Neuronal stem cell (in vitro differentiated cells): ENCODE data around the gene SHE.
A peak's percentile ranks its signal among the peaks of the same experiment; 100 is the strongest.

Source experiments
- DNase-seq: peaks from one replicate; pipeline ENCODE4 v3.0.0-alpha.2; 2013; ENCODE audit warnings: low spot score
- H2AFZ ChIP-seq: one replicate; pipeline ENCODE4 v1.6.1; 2013; ENCODE audit warnings: mild to moderate bottlenecking, low read length, inconsistent platforms
- H2AK5ac ChIP-seq: 2 replicates; pipeline ENCODE4 v1.6.1; 2013; ENCODE audit warnings: low read depth, mild to moderate bottlenecking, inconsistent platforms, low read length, moderate library complexity, mixed read lengths
- H2BK120ac ChIP-seq: 2 replicates; pipeline ENCODE4 v1.6.1; 2013; ENCODE audit warnings: low read depth, mild to moderate bottlenecking, inconsistent platforms, low read length, moderate library complexity, mixed read lengths
- H2BK12ac ChIP-seq: one replicate; pipeline ENCODE4 v1.6.1; 2013; ENCODE audit warnings: low read length, inconsistent platforms
- H2BK15ac ChIP-seq: 2 replicates; pipeline ENCODE4 v1.6.1; 2013; ENCODE audit warnings: mild to moderate bottlenecking, low read length, inconsistent platforms, mixed read lengths
- H2BK5ac ChIP-seq: one replicate; pipeline ENCODE4 v1.6.1; 2013; ENCODE audit warnings: inconsistent platforms, mild to moderate bottlenecking, low read length, moderate library complexity
- H3K14ac ChIP-seq: one replicate; pipeline ENCODE4 v1.6.1; 2013; ENCODE audit warnings: low read length, inconsistent platforms
- H3K18ac ChIP-seq: 2 replicates; pipeline ENCODE4 v1.6.1; 2013; ENCODE audit warnings: low read length, inconsistent platforms
- H3K23ac ChIP-seq: 2 replicates; pipeline ENCODE4 v1.6.1; 2013; ENCODE audit warnings: low read depth, mild to moderate bottlenecking, mixed read lengths, low read length, inconsistent platforms; ENCODE audit not compliant: poor library complexity
- H3K27ac ChIP-seq: replicated peaks from 3 replicates; pipeline ENCODE4 v1.5.1; 2013; ENCODE audit warnings: low read length, inconsistent platforms
- H3K27me3 ChIP-seq, 3 experiments: 2 replicates each; pipeline ENCODE4 v1.6.1; 2013; ENCODE audit warnings: low read length in 3 of 3, mild to moderate bottlenecking in 2 of 3, inconsistent platforms in 1 of 3, low read depth in 1 of 3, mixed read lengths in 1 of 3, moderate library complexity in 1 of 3; ENCODE audit not compliant: control insufficient read depth in 3 of 3, insufficient read depth in 3 of 3
- H3K36me3 ChIP-seq, 2 donors: replicated peaks in 1 of 2; 2 replicates each; pipeline ENCODE4 v1.6.1; 2013; ENCODE audit warnings: low read length in 2 of 2; ENCODE audit not compliant: control insufficient read depth in 2 of 2, insufficient read depth in 2 of 2
- H3K4ac ChIP-seq: 2 replicates; pipeline ENCODE4 v1.6.1; 2013; ENCODE audit warnings: inconsistent platforms, mild to moderate bottlenecking, low read length, moderate library complexity
- H3K4me1 ChIP-seq, 2 donors: 1 replicate in 1 of 2; 2 replicates in 1 of 2; pipeline ENCODE4 v1.6.1; 2013; ENCODE audit warnings: low read length in 2 of 2, low read depth in 1 of 2; ENCODE audit not compliant: control insufficient read depth in 2 of 2, insufficient read depth in 1 of 2
- H3K4me2 ChIP-seq: one replicate; pipeline ENCODE4 v1.6.1; 2013; ENCODE audit warnings: mild to moderate bottlenecking, low read length, inconsistent platforms; ENCODE audit not compliant: insufficient read depth, poor library complexity, severe bottlenecking
- H3K4me3 ChIP-seq, 2 donors: 2 replicates each; pipeline ENCODE4 v1.5.1; 2013; ENCODE audit warnings: low read length in 2 of 2, mild to moderate bottlenecking in 2 of 2, inconsistent platforms in 1 of 2, moderate library complexity in 1 of 2
- H3K79me1 ChIP-seq: one replicate; pipeline ENCODE4 v1.6.1; 2013; ENCODE audit warnings: low read depth, mild to moderate bottlenecking, inconsistent platforms, low read length, moderate library complexity
- H3K9ac ChIP-seq: one replicate; pipeline ENCODE4 v1.6.1; 2013; ENCODE audit warnings: mild to moderate bottlenecking, low read depth, low read length, inconsistent platforms; ENCODE audit not compliant: poor library complexity
- H3K9me3 ChIP-seq, 2 donors: replicated peaks in 1 of 2; 2 replicates each; pipeline versions ENCODE3 to v1.6.1; 2013; ENCODE audit warnings: low read length in 2 of 2, mild to moderate bottlenecking in 2 of 2, inconsistent platforms in 1 of 2, low read depth in 1 of 2, mixed read lengths in 1 of 2, moderate library complexity in 1 of 2; ENCODE audit not compliant: control insufficient read depth in 2 of 2, insufficient read depth in 1 of 2
- H4K8ac ChIP-seq: one replicate; pipeline ENCODE4 v1.6.1; 2013; ENCODE audit warnings: low read depth, mild to moderate bottlenecking, inconsistent platforms, low read length, moderate library complexity
- H4K91ac ChIP-seq: one replicate; pipeline ENCODE4 v1.6.1; 2013; ENCODE audit warnings: low read length, low read depth, mild to moderate bottlenecking, inconsistent platforms; ENCODE audit not compliant: poor library complexity
- WGBS, 2 donors: extraction: QIAGEN DNeasy Blood & Tissue Kit; methylation state at CpG; one replicate each; pipeline ENCODE4 v1.1.7; 2013; ENCODE audit warnings: missing lambda C conversion rate in 2 of 2, mixed read lengths in 1 of 2; ENCODE audit not compliant: insufficient read length in 2 of 2, insufficient replicate concordance in 1 of 2; ENCODE audit errors: extremely low coverage in 2 of 2; 5-methylcytosine and 5-hydroxymethylcytosine counted together

SHE gene

GRCh38 chr1:154549202-154549770, 47.1 kb upstream of the SHE start:
- Histone ChIP-seq H3K4ac (no peak overlapping the region), H3K9ac (no peak overlapping the region), H4K8ac (no peak overlapping the region), H3K9me3 (no peaks in the 10 kb centered on the region), H2BK12ac (no peak overlapping the region), H2BK120ac (no peak overlapping the region), H4K91ac (no peak overlapping the region), H3K4me3 (no peak overlapping the region), H3K27ac (no peak overlapping the region), H3K36me3 (peaks cover 48 to 64% of the 10 kb centered on the region in 2 donors), H3K23ac (no peak overlapping the region), H3K4me2 (no peak overlapping the region), H3K27me3 (no peaks in the 10 kb centered on the region), H3K79me1 (no peaks in the 10 kb centered on the region), H2AK5ac (no peak overlapping the region), H2AFZ (no peak overlapping the region), H3K18ac (no peak overlapping the region), H3K14ac (no peak overlapping the region), H2BK5ac (no peak overlapping the region), H2BK15ac (no peak overlapping the region), H3K4me1 (no peaks in the 10 kb centered on the region)
- DNase-seq, result no peak
- no CpG with 5 or more reads among the region's 3 CpGs for WGBS, 2 donors

- no peak overlapping the region for H2BK12ac ChIP-seq
- H3K27me3 ChIP-seq, result peaks cover 0 to 3% (median 0%) of the 10 kb centered on the region in 3 experiments
- no peak overlapping the region for H3K4me2 ChIP-seq
- no peak overlapping the region for H3K14ac ChIP-seq
- no peak overlapping the region for H2AK5ac ChIP-seq
- H3K9ac ChIP-seq, result no peak overlapping the region
- no peaks in the 10 kb centered on the region for H3K79me1 ChIP-seq
- no CpG with 5 or more reads among the region's 1 CpG for WGBS, 2 donors
- no peak overlapping the region for H2BK5ac ChIP-seq
- no peak overlapping the region for H3K23ac ChIP-seq
- no peak overlapping the region for H2BK120ac ChIP-seq
- no peak overlapping the region for H3K4me3 ChIP-seq
- no peak for DNase-seq
- no peak overlapping the region for H4K8ac ChIP-seq
- H3K9me3 ChIP-seq, result no peaks in the 10 kb centered on the region
- no peak overlapping the region for H2BK15ac ChIP-seq
- no peak overlapping the region for H4K91ac ChIP-seq
- H2AFZ ChIP-seq, result no peak overlapping the region
- H3K4me1 ChIP-seq, result no peaks in the 10 kb centered on the region
- H3K27ac ChIP-seq, result no peak overlapping the region
- H3K36me3 ChIP-seq, result peaks cover 38 to 51% of the 10 kb centered on the region in 2 donors
- no peak overlapping the region for H3K4ac ChIP-seq
- no peak overlapping the region for H3K18ac ChIP-seq
Observed at GRCh38 chr1:154548028-154548427, 45.8 kb upstream of the SHE start.

- Histone ChIP-seq H2BK120ac (no peak overlapping the region), H2BK15ac (no peak overlapping the region), H3K4me3 (no peak overlapping the region), H3K79me1 (no peaks in the 10 kb centered on the region), H3K9ac (no peak overlapping the region), H2AK5ac (no peak overlapping the region), H3K4ac (no peak overlapping the region), H4K91ac (no peak overlapping the region), H2BK5ac (no peak overlapping the region), H3K27ac (no peak overlapping the region), H3K4me1 (no peaks in the 10 kb centered on the region), H3K4me2 (no peak overlapping the region), H3K14ac (no peak overlapping the region), H2BK12ac (no peak overlapping the region), H3K27me3 (peaks cover 0 to 6% (median 0%) of the 10 kb centered on the region in 3 experiments), H3K23ac (no peak overlapping the region), H4K8ac (no peak overlapping the region), H3K18ac (no peak overlapping the region), H2AFZ (peak overlapping the region; percentile 34), H3K36me3 (peaks cover 31 to 43% of the 10 kb centered on the region in 2 donors), H3K9me3 (no peaks in the 10 kb centered on the region)
- DNase-seq, result no peak
- no CpG with 5 or more reads among the region's 11 CpGs for WGBS, 2 donors
Observed at GRCh38 chr1:154547105-154547732, 45.0 kb upstream of the SHE start.

- no peak overlapping the region for H2BK12ac ChIP-seq
- H4K91ac ChIP-seq, result no peak overlapping the region
- no peak overlapping the region for H3K14ac ChIP-seq
- no peak overlapping the region for H2BK15ac ChIP-seq
- H3K27ac ChIP-seq, result no peak overlapping the region
- H4K8ac ChIP-seq, result no peak overlapping the region
- no peak overlapping the region for H2AK5ac ChIP-seq
- H3K9me3 ChIP-seq, result no peaks in the 10 kb centered on the region
- DNase-seq, result peak; percentile 52
- H3K9ac ChIP-seq, result no peak overlapping the region
- no peak overlapping the region for H3K4me3 ChIP-seq
- no CpG with 5 or more reads among the region's 13 CpGs for WGBS, 2 donors
- peak overlapping the region; percentile 33 for H2AFZ ChIP-seq
- no peak overlapping the region for H3K18ac ChIP-seq
- H3K27me3 ChIP-seq, result peaks cover 0 to 14% (median 0%) of the 10 kb centered on the region in 3 experiments
- no peak overlapping the region for H3K4me2 ChIP-seq
- no peak overlapping the region for H3K23ac ChIP-seq
- H3K4me1 ChIP-seq, result no peaks in the 10 kb centered on the region
- H3K4ac ChIP-seq, result no peak overlapping the region
- peaks cover 24 to 35% of the 10 kb centered on the region in 2 donors for H3K36me3 ChIP-seq
- H2BK120ac ChIP-seq, result no peak overlapping the region
- H3K79me1 ChIP-seq, result no peaks in the 10 kb centered on the region
- H2BK5ac ChIP-seq, result no peak overlapping the region
Observed at GRCh38 chr1:154546264-154547063, 44.3 kb upstream of the SHE start.
